EH (cell line): ENCODE measurements around the gene ZBTB2.

Experiments used
- DNase-seq: peaks from one replicate; pipeline ENCODE4 v3.0.0-alpha.2; 2015; ENCODE audit warnings: low read depth

Gene ZBTB2

DNA sequence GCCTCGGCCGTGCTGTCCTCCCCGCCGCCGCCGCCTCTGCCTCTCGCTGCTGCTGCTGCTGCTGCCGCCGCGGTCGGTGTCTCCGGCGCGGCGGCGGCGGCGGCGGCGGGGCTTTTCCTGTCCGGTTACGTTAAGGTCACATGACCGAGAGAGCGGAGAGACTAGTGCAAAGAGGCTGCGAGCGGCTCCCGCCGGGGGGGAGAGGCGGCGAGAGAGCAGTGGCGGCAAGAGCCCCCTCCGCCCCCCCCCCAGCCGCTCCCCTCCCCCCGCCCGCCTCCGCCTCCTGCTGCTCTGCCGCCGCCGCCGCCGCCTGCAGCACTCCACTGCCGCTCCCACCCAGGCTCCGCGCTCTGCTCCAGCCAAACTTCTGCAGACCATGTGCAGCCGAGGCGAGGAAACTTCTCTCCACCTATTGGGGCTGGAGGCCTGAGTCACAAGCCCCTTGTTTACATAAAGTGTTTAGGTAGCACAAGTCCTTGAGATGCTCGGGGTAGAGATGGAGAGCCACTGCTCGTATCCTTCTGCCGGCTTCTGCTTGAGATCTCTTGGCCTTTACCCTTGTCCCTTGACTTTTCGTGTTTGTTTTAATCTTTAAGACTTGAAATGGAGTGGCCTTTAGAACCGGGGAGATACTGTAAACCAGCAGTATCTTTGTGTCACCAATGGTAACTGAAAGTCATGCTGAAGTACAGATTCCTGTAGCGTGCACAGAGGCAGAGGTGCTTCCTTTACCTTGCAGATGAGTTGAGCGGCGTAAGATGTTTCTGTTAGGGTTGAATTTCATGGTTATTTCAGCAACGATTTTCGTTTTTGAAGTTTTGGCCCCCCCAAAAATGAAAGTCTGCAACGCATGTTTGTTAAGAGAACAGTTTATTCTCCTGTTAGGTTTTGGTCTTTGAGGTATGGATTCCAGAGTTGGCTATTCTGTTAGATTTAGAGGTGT is at the start of gene ZBTB2:
Gene ZBTB2 (minus strand): TSS at position 89 of the 943 bp plus-strand sequence. CDS start 17,922 bp downstream, outside the sequence.
- DNase-seq = peak; percentile 76

DNA sequence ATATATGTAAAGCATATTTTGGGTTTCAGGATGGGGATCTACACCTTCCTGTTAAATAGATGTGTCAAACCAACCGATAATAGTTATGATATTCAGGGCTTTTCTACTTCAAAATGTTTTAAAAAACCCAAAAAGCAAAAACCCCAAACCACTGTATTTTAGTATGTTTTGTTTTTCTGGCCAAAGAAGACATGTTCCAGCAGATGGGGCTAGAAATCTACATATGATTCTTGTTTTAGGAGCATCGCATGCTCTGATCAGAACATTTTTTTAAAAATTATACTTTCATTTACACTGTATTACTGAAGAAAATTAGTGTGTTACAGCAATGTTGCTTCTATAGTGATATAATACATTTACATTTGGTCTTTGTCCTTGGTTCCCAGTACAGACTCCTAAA is 49.6 kb upstream of the ZBTB2 start:
- peak; percentile 48 for DNase-seq

DNA sequence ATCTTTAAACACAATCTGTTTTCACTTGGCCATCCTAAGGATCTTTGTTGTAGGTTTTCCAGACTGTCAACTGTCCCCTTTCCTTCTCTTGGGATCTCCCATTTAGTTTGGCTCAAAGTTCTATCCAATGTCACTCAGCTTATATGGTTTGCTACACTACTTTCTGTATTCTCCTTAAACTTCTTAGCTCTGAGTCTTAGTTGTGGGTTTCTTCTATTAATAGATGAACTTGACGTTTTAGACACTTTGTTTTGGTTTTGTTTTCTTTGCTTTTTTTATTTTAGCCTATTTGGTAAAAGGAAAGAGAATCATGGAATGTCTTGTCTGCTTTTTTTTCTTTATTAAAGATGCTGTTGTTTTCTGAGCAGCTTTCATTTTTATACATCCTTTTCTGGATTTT is 49.1 kb upstream of the ZBTB2 start:
- DNase-seq = no peak

GRCh38 chr6:151437401-151437800 is 46.0 kb upstream of the ZBTB2 start:
- peak; percentile 46 for DNase-seq

GRCh38 chr6:151436802-151437201 is 45.4 kb upstream of the ZBTB2 start:
- DNase-seq = peak; percentile 80

- peak; percentile 17 for DNase-seq
Measured at GRCh38 chr6:151436300-151436699, 44.9 kb upstream of the ZBTB2 start.

GRCh38 chr6:151434369-151434768 is 43.0 kb upstream of the ZBTB2 start:
- DNase-seq = no peak

- DNase-seq = no peak
Measured at GRCh38 chr6:151432651-151433050, 41.3 kb upstream of the ZBTB2 start.

- no peak for DNase-seq
Measured at GRCh38 chr6:151431337-151431736, 40.0 kb upstream of the ZBTB2 start.

DNA sequence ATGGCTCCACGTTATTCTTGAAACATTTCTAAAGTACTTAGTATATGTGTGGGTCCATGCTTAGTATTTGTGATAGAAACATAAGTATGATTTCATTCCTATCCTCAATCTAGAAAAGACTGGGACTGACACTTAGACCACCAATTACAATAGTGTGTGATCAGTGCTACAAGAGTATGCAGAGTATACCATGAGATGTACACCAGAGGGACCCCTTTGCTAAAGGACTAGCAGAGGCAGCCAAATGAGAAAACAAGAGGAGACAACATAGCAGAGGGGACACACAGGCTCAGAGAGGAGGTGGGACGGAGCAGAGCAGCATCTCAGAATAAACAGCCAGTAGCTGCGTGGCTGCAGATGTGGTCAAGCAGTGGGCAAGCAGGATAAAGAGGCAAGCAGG is 39.5 kb upstream of the ZBTB2 start:
- DNase-seq = no peak

GRCh38 chr6:151428093-151428735 is 36.9 kb upstream of the ZBTB2 start:
- no peak for DNase-seq

GRCh38 chr6:151425561-151425960 is 34.2 kb upstream of the ZBTB2 start:
- DNase-seq = no peak

DNA sequence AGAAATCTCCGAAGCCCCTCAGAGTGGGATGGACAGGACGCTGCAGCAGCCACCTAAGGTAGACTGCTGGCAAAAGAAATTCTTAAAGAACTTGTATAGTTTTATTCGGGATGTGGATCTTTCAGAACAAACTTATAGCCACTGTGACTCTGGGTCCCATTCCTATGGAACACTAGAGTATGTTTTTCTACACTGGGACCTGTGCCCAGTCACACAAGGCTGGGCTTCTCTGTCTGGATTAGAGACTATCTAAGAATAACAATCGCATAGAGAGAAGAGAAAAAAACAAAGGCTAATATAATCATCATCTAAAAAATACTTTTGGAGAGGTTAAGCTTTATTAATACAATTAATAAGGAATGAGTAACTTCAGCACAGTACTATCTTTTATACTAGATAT is 31.6 kb upstream of the ZBTB2 start:
- no peak for DNase-seq

DNA sequence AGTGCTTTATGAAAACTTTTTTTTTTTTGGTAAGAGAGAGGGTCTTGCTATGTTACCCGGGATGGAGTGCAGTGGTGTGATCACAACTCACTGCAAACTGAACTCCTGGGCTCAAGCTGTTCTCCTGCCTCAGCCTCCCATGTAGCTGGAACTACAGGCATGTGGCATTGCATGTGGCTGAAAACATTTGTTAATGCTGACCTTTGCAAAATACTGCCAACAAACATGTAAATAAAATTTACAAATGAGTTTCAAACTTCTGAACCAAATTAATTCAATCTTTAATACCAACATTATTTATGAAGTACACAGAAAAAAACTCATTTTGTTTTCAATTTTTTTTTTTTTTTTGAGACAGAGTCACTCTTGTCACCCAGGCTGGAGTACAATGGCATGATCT is 26.1 kb upstream of the ZBTB2 start:
- DNase-seq = no peak

DNA sequence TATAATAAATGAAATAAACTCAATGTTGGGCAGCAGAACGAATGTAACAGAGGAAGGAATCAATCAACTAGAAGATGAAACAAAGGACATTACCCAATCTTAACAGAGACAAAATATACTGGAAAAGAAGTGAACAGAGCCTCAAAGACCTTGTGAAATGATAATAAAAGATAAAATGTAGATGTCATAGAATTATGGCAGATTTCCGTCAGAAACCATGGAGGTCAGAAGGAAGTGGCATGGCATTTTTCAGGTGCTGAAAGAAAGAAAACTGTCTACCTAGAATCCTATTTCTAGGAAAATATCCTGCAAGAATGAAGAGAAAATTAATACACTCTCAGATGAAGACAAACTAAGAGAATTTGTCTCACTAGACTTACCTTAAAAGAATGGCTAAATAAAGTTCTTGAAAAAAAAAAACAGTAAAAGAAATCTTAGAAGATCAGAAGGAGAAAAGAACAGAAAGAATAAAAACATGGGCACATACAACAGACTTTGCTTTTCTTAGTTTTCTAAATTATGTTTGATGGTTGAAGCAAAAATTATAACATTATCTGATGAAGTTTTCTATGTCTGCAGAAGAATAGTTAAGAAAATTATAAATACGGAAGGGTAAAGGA is 23.4 kb upstream of the ZBTB2 start:
- no peak for DNase-seq

- DNase-seq = no peak
Measured at GRCh38 chr6:151413372-151414145, 22.2 kb upstream of the ZBTB2 start.

GRCh38 chr6:151412909-151413308 is 21.6 kb upstream of the ZBTB2 start:
- no peak for DNase-seq

DNA sequence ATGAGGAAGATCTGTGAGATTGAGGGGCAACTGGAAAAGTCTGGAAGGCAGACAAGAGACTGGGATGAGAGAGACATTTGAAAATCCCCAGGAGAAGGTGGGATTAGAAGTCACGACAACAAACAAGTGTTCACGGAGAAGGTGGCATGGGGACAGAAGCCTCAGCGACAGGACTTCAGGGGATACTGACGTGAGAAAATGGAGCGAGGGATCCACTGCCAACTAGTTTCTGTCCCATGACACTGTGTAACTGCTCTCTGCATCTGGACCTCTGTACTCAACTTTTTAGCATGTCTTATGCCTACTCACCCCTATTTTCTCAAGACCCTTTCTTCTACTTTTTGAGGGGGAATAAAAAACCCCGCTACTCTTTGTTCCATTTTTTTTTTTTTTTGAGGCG is 18.3 kb upstream of the ZBTB2 start:
- no peak for DNase-seq

DNA sequence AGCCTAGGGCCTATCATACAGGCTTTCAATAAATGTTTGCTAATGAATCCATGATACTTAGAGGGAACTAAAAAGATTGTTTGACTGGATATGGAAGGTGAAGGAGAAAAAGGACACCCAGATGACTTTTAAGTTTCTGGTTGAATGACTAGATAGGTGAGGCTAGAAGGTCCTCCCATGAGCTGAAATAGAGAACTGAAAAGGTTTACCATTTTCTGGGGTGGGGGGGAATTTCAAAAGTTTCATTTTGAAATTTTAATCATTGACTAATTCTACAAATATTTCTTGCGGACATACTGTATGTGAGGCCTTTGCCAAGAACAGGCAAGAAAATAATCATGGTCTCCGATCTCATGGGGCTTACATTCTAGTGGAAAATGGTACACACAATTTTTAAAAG is 17.9 kb upstream of the ZBTB2 start:
- no peak for DNase-seq

DNA sequence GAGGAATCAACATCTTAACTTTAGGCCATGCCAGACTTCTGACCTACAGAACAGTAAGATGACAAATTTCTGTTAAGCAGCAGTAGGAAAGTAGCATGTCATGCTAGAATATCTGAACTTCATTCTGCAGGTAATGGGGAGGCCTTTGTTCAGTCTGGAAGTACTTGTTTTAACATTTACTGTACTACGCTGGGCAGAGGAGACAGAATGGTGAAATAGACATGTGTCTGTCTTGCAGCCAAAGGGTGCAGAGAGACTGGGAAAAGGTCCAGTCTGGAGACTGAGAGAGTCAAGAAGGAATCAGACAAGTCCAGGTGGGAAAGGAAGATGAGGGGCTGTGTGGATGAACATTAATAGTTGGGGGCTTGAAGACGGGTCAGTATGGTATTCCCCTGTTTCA is 17.5 kb upstream of the ZBTB2 start:
- no peak for DNase-seq

- no peak for DNase-seq
Measured at GRCh38 chr6:151403919-151404308, 12.6 kb upstream of the ZBTB2 start.

DNA sequence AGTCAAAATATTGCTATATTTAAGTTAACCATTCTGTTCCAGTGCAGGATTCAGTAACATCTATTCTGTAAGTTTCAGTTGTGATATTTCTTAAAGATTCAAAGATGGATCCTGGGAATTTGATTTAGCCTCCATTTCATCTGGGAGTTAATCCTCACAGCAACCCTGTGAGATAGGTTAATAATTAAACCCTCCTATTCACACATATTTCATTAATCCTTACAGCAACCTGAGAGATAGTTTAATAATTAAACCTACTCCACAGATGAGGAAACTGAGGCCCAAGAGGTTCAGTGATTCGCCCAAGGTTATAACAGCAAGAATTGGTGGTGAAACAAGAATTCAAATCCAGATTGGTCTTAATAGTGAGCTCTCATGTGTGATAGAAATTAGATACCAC is 10.9 kb upstream of the ZBTB2 start:
- DNase-seq = no peak
